IMR-90 (cell line): ENCODE results near the gene ITPRID1. TPM values are rescaled to one million over a fixed set of nuclear protein-coding genes. Genes with fewer than 3 reads are reported as not detected.

ENCODE experiments used
- ATAC-seq: fragments of 200-7000 bp; cut with Tn5 transposase; 2 replicates; pipeline ENCODE4 v1.9.1; 2020; ENCODE audit warnings: low read depth, mild to moderate bottlenecking, moderate library complexity
- BruUV-seq: library from RNA; stranded (reverse); fragments of 400-500 nt; replicated peaks from 2 replicates; lab custom pipeline; 2021; lab: Mats Ljungman, UMichigan
- CTCF ChIA-PET: fragments of 300-600 bp; formaldehyde crosslinking; extraction: SDS; loops from one replicate; lab custom pipeline; 2021; ENCODE audit warnings: antibody characterized with exemption; lab: Yijun Ruan, JAX
- POLR2A ChIA-PET: fragments of 300-600 bp; sonication (Branson Sonifier 250); formaldehyde crosslinking; loops from one replicate; lab custom pipeline; 2022; ENCODE audit warnings: antibody characterized with exemption; ENCODE audit not compliant: unreplicated experiment; lab: Charles Lee
- DNase-seq: peaks from one replicate; pipeline ENCODE4 v3.0.0; 2013
- H2AFZ ChIP-seq: replicated peaks from 2 replicates; pipeline ENCODE3; 2013; ENCODE audit warnings: low read length, mild to moderate bottlenecking; ENCODE audit not compliant: poor library complexity
- H2AK5ac ChIP-seq: 2 replicates; pipeline ENCODE4 v1.6.1; 2013; ENCODE audit warnings: low read depth, low read length, inconsistent platforms
- H2AK9ac ChIP-seq: replicated peaks from 2 replicates; pipeline ENCODE3; 2013; ENCODE audit warnings: mild to moderate bottlenecking, low read depth, low read length, moderate library complexity; ENCODE audit not compliant: poor library complexity
- H2BK120ac ChIP-seq: 2 replicates; pipeline ENCODE4 v1.6.1; 2013; ENCODE audit warnings: low read depth, low read length, inconsistent platforms
- H2BK15ac ChIP-seq: 3 replicates; pipeline ENCODE4 v1.6.1; 2013; ENCODE audit warnings: low read depth, low read length, inconsistent platforms
- H2BK20ac ChIP-seq: 2 replicates; pipeline ENCODE4 v1.6.1; 2013; ENCODE audit warnings: low read depth, mild to moderate bottlenecking, inconsistent platforms, low read length, moderate library complexity
- H2BK5ac ChIP-seq: 2 replicates; pipeline ENCODE4 v1.6.1; 2013; ENCODE audit warnings: mild to moderate bottlenecking, low read depth, low read length, inconsistent platforms; ENCODE audit not compliant: poor library complexity, severe bottlenecking
- H3K14ac ChIP-seq: replicated peaks from 2 replicates; pipeline ENCODE4 v1.6.1; 2013; ENCODE audit warnings: low read depth, low read length, inconsistent platforms
- H3K18ac ChIP-seq: 2 replicates; pipeline ENCODE4 v1.6.1; 2013; ENCODE audit warnings: low read depth, low read length, control low read depth
- H3K23ac ChIP-seq: 2 replicates; pipeline ENCODE4 v1.6.1; 2013; ENCODE audit warnings: low read depth, low read length, inconsistent platforms
- H3K27ac ChIP-seq: 2 replicates; pipeline ENCODE4 v1.5.1; 2013; ENCODE audit warnings: mild to moderate bottlenecking, control low read depth, low read length; ENCODE audit not compliant: insufficient read depth
- H3K27me3 ChIP-seq: 2 replicates; pipeline ENCODE4 v1.6.1; 2013; ENCODE audit warnings: low read length; ENCODE audit not compliant: control insufficient read depth, insufficient read depth
- H3K36me3 ChIP-seq: 2 replicates; pipeline ENCODE4 v1.6.1; 2013; ENCODE audit warnings: low read length, mixed read lengths; ENCODE audit not compliant: control insufficient read depth, insufficient read depth
- H3K4ac ChIP-seq: 2 replicates; pipeline ENCODE4 v1.6.1; 2013; ENCODE audit warnings: low read depth, low read length, inconsistent platforms
- H3K4me1 ChIP-seq: 2 replicates; pipeline ENCODE4 v1.6.1; 2013; ENCODE audit warnings: low read length, mixed read lengths; ENCODE audit not compliant: control insufficient read depth, insufficient read depth
- H3K4me2 ChIP-seq: 2 replicates; pipeline ENCODE4 v1.6.1; 2013; ENCODE audit warnings: low read depth, mild to moderate bottlenecking, control low read depth, low read length, moderate library complexity
- H3K4me3 ChIP-seq: 2 replicates; pipeline ENCODE4 v1.5.1; 2013; ENCODE audit warnings: low read depth, mild to moderate bottlenecking, control low read depth, low read length, moderate library complexity; ENCODE audit not compliant: insufficient read depth
- H3K56ac ChIP-seq: 2 replicates; pipeline ENCODE4 v1.6.1; 2013; ENCODE audit warnings: low read length, inconsistent platforms; ENCODE audit not compliant: insufficient read depth; ENCODE audit errors: extremely low read depth
- H3K79me1 ChIP-seq, 2 experiments: 2 replicates each; pipeline ENCODE4 v1.6.1; 2013; ENCODE audit warnings: low read length in 2 of 2, inconsistent platforms in 1 of 2, low read depth in 1 of 2
- H3K9ac ChIP-seq: 2 replicates; pipeline ENCODE4 v1.6.1; 2013; ENCODE audit warnings: low read depth, low read length, control low read depth
- H3K9me1 ChIP-seq: 2 replicates; pipeline ENCODE4 v1.6.1; 2013; ENCODE audit warnings: low read length, inconsistent platforms; ENCODE audit not compliant: insufficient read depth
- H3K9me3 ChIP-seq: 2 replicates; pipeline ENCODE4 v1.6.1; 2013; ENCODE audit warnings: low read length; ENCODE audit not compliant: control insufficient read depth, insufficient read depth
- H4K20me1 ChIP-seq: 2 replicates; pipeline ENCODE4 v1.6.1; 2013; ENCODE audit warnings: low read length, inconsistent platforms; ENCODE audit not compliant: insufficient read depth
- H4K5ac ChIP-seq: 2 replicates; pipeline ENCODE4 v1.6.1; 2013; ENCODE audit warnings: mild to moderate bottlenecking, low read depth, low read length, control low read depth
- H4K8ac ChIP-seq, 2 experiments: 2 replicates each; pipeline ENCODE4 v1.6.1; 2013; ENCODE audit warnings: low read depth in 2 of 2, low read length in 2 of 2, control low read depth in 1 of 2, inconsistent platforms in 1 of 2
- H4K91ac ChIP-seq: 2 replicates; pipeline ENCODE4 v1.6.1; 2013; ENCODE audit warnings: low read depth, low read length, inconsistent platforms; ENCODE audit not compliant: insufficient read depth
- BHLHE40 ChIP-seq: fragments of 150-350 bp; IDR thresholded peaks from 2 replicates; pipeline ENCODE4 v1.6.1; 2016; ENCODE audit warnings: mild to moderate bottlenecking, low read depth, low read length
- CEBPB ChIP-seq: IDR thresholded peaks from 2 replicates; pipeline ENCODE4 v1.6.1; 2012; ENCODE audit warnings: low read depth, low read length, improper control_type of control experiment
- CHD1 ChIP-seq: IDR thresholded peaks from 2 replicates; pipeline ENCODE4 v1.6.1; 2012; ENCODE audit warnings: low read depth, low read length, improper control_type of control experiment
- FOS ChIP-seq: fragments of 150-350 bp; IDR thresholded peaks from 2 replicates; pipeline ENCODE4 v1.6.1; 2016; ENCODE audit warnings: low read depth, low read length
- MAFK ChIP-seq: IDR thresholded peaks from 2 replicates; pipeline ENCODE4 v1.6.1; 2012; ENCODE audit warnings: low read depth, low read length, improper control_type of control experiment
- MAZ ChIP-seq: IDR thresholded peaks from 2 replicates; pipeline ENCODE4 v1.6.1; 2012; ENCODE audit warnings: low read depth, mild to moderate bottlenecking, low read length, improper control_type of control experiment, moderate library complexity, borderline replicate concordance
- MXI1 ChIP-seq: IDR thresholded peaks from 2 replicates; pipeline ENCODE4 v1.6.1; 2012; ENCODE audit warnings: low read depth, mild to moderate bottlenecking, low read length, moderate library complexity, borderline replicate concordance
- NFE2L2 ChIP-seq: fragments of 150-350 bp; IDR thresholded peaks from 2 replicates; pipeline ENCODE4 v1.6.1; 2016; ENCODE audit warnings: low read depth, mild to moderate bottlenecking, low read length
- POLR2A ChIP-seq: IDR thresholded peaks from 2 replicates; pipeline ENCODE4 v1.6.1; 2012; ENCODE audit warnings: mild to moderate bottlenecking, low read depth, low read length
- RAD21 ChIP-seq: IDR thresholded peaks from 2 replicates; pipeline ENCODE4 v1.6.1; 2012; ENCODE audit warnings: low read length, improper control_type of control experiment
- RCOR1 ChIP-seq: IDR thresholded peaks from 2 replicates; pipeline ENCODE4 v1.6.1; 2012; ENCODE audit warnings: mild to moderate bottlenecking, low read length, improper control_type of control experiment; ENCODE audit not compliant: insufficient replicate concordance
- RFX5 ChIP-seq: IDR thresholded peaks from 2 replicates; pipeline ENCODE4 v1.8.0; 2012; ENCODE audit warnings: low read depth, mild to moderate bottlenecking, low read length, moderate library complexity
- SMC3 ChIP-seq: fragments of 150-350 bp; IDR thresholded peaks from 2 replicates; pipeline ENCODE4 v1.6.1; 2016; ENCODE audit warnings: low read depth, mild to moderate bottlenecking, antibody characterized with exemption, low read length, moderate library complexity
- WGBS, 2 experiments: methylation state at CpG; one replicate each; pipeline versions ENCODE4 v1.1.5 to v1.1.7; 2013; ENCODE audit warnings: missing lambda C conversion rate in 2 of 2; ENCODE audit not compliant: insufficient read length in 1 of 2; ENCODE audit errors: extremely low coverage in 2 of 2; 5-methylcytosine and 5-hydroxymethylcytosine counted together
- dilution Hi-C: fragments of 300-500 bp; cut with HindIII; formaldehyde crosslinking; loops from one replicate; pipeline ENCODE4 v1.14.3; 2018; ENCODE audit warnings: low sequenced_read_pairs; ENCODE audit not compliant: unreplicated experiment
- in situ Hi-C: fragments of 300-500 bp; cut with MboI; formaldehyde crosslinking; loops from 3 replicates; pipeline ENCODE4 v1.14.3; 2019; ENCODE audit warnings: low sequenced_read_pairs, inconsistent platforms, mixed read lengths
- intact Hi-C: fragments of 100-400 bp; cut with micrococcal nuclease; formaldehyde crosslinking; loops from 2 replicates; pipeline ENCODE4 v1.10.0; 2022
- polyA plus RNA-seq, 3 experiments: library from polyadenylated mRNA; depleted of rRNA; stranded (reverse); fragments of >200 nt; gene quantifications; 2 replicates each; pipeline ENCODE4 v1.2.3, GENCODE V29; 2012; ENCODE audit warnings: low replicate concordance in 1 of 3
- total RNA-seq: library from RNA; depleted of rRNA; stranded (reverse); fragments of >200 nt; gene quantifications from 2 replicates; pipeline ENCODE4 v1.2.3, GENCODE V29; 2012
- TF ChIP-seq, protein P1 (sequence below): fragments of 150-350 bp; IDR thresholded peaks from 2 replicates; pipeline ENCODE4 v1.6.1; 2017; ENCODE audit warnings: mild to moderate bottlenecking, antibody characterized with exemption, low read length, low read depth
- TF ChIP-seq, protein P2 (sequence below): conservative IDR thresholded peaks from 2 replicates; pipeline ENCODE4 v1.5.1; 2012; ENCODE audit warnings: mild to moderate bottlenecking, low read depth, low read length, improper control_type of control experiment
- TF ChIP-seq, protein P3 (sequence below): fragments of 150-350 bp; IDR thresholded peaks from 2 replicates; pipeline ENCODE4 v1.6.1; 2016; ENCODE audit warnings: low read depth, mild to moderate bottlenecking, low read length, moderate library complexity, borderline replicate concordance

The ITPRID1 gene
- total and polyA plus RNA-seq, 2 of the 4 experiments (the other 2 are of a cell fraction): not detected

DNA sequence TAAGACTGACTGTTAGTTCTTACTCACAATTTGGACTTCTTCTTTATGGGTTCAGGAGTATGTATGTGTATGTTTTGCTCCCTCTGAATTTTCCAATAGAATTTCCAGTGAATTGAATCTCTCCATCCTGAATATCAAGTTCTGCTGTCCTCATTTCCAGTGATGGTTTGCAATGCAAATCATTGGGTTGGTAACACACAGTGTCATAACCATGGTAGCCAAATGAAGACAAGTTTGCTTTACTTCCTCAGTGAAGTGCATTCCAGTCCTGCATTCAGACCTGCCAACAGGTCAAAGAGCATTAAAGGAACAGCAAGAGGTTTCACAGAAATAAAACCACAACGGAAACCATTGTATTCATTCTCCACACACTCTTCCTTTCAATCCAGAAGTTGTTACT lies 15.2 kb downstream of the ITPRID1 start:
- H4K91ac ChIP-seq: no peak overlapping the region
- no CpG with 5 or more reads among the region's 1 CpG for WGBS, 2 experiments
- intact Hi-C loops: no loop called here

More for the DNA sequence above, 15.2 kb downstream of the ITPRID1 start:
- Histone ChIP-seq H2BK5ac (no peak overlapping the region), H2AK9ac (no peak overlapping the region), H4K8ac (no peak overlapping the region), H3K4me1 (no peaks in the 10 kb centered on the region), H3K9me3 (no peaks in the 10 kb centered on the region), H3K27ac (no peak overlapping the region), H3K27me3 (no peaks in the 10 kb centered on the region), H3K36me3 (no peaks in the 10 kb centered on the region), H3K9ac (no peak overlapping the region), H4K20me1 (no peaks in the 10 kb centered on the region), H2AFZ (no peak overlapping the region), H2BK120ac (no peak overlapping the region), H2AK5ac (no peak overlapping the region), H4K5ac (no peak overlapping the region), H3K4ac (no peak overlapping the region), H2BK20ac (no peak overlapping the region), H3K4me3 (no peak overlapping the region), H3K23ac (no peak overlapping the region), H3K9me1 (no peaks in the 10 kb centered on the region), H3K79me1 (no peaks in the 10 kb centered on the region), H3K18ac (no peak overlapping the region), H3K56ac (no peak overlapping the region), H3K14ac (no peak overlapping the region), H3K4me2 (no peak overlapping the region), H2BK15ac (no peak overlapping the region)
- ChIA-PET CTCF (no interaction called here), POLR2A (no interaction called here)
- ATAC-seq: no peak
- no peak for TF ChIP-seq CEBPB
- TF ChIP-seq, protein P1, sequence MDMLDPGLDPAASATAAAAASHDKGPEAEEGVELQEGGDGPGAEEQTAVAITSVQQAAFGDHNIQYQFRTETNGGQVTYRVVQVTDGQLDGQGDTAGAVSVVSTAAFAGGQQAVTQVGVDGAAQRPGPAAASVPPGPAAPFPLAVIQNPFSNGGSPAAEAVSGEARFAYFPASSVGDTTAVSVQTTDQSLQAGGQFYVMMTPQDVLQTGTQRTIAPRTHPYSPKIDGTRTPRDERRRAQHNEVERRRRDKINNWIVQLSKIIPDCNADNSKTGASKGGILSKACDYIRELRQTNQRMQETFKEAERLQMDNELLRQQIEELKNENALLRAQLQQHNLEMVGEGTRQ: no peak
- TF ChIP-seq MAFK: no peak
- TF ChIP-seq CHD1: no peak
- TF ChIP-seq SMC3: no peak
- TF ChIP-seq FOS: no peak
- TF ChIP-seq BHLHE40: no peak
- no peak for TF ChIP-seq RCOR1
- no peak for TF ChIP-seq MAZ
- TF ChIP-seq MXI1: no peak
- TF ChIP-seq NFE2L2: no peak
- TF ChIP-seq, protein P2, sequence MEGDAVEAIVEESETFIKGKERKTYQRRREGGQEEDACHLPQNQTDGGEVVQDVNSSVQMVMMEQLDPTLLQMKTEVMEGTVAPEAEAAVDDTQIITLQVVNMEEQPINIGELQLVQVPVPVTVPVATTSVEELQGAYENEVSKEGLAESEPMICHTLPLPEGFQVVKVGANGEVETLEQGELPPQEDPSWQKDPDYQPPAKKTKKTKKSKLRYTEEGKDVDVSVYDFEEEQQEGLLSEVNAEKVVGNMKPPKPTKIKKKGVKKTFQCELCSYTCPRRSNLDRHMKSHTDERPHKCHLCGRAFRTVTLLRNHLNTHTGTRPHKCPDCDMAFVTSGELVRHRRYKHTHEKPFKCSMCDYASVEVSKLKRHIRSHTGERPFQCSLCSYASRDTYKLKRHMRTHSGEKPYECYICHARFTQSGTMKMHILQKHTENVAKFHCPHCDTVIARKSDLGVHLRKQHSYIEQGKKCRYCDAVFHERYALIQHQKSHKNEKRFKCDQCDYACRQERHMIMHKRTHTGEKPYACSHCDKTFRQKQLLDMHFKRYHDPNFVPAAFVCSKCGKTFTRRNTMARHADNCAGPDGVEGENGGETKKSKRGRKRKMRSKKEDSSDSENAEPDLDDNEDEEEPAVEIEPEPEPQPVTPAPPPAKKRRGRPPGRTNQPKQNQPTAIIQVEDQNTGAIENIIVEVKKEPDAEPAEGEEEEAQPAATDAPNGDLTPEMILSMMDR: no peak
- TF ChIP-seq RFX5: no peak
- no peak for TF ChIP-seq POLR2A
- TF ChIP-seq RAD21: no peak
- TF ChIP-seq, protein P3, sequence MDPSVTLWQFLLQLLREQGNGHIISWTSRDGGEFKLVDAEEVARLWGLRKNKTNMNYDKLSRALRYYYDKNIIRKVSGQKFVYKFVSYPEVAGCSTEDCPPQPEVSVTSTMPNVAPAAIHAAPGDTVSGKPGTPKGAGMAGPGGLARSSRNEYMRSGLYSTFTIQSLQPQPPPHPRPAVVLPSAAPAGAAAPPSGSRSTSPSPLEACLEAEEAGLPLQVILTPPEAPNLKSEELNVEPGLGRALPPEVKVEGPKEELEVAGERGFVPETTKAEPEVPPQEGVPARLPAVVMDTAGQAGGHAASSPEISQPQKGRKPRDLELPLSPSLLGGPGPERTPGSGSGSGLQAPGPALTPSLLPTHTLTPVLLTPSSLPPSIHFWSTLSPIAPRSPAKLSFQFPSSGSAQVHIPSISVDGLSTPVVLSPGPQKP: no peak
- dilution Hi-C loops: no loop called here
- no TSS peak for BruUV-seq
- no peak for DNase-seq
- in situ Hi-C loops: no loop called here
